ENCODE data around the gene LRRC49. TPM values are rescaled to one million over a fixed set of nuclear protein-coding genes. Genes with fewer than 3 reads are reported as not detected.

Gene LRRC49
- total and polyA plus RNA-seq, 2 of the 13 experiments (the other 11 are each of a cell fraction or from before 2014, with no cell fraction given) = 0.57 to 1.00 TPM

- TF ChIP-seq ZNF770 (CRISPR knock-in tag; IDR thresholded peaks at IDR 0.05) (peak; percentile 43; the same call in 1 of the 2 replicates), ZNF574 (CRISPR knock-in tag; IDR thresholded peaks at IDR 0.05) (peak; percentile 85), SIN3B (IDR thresholded peaks at IDR 0.05; ENCODE audit: low read length) (peak; percentile 92), KAT7 (CRISPR knock-in tag; IDR thresholded peaks at IDR 0.05; ENCODE audit: borderline replicate concordance) (0 out of 2 replicates have a peak, but pooled peaks have one; percentile 40), ZNF333 (CRISPR knock-in tag; IDR thresholded peaks at IDR 0.05; ENCODE audit: borderline replicate concordance) (0 out of 2 replicates have a peak, but pooled peaks have one; percentile 36), NR2F6 (IDR thresholded peaks at IDR 0.05) (peak; percentile 84), NR2F6 (CRISPR knock-in tag; IDR thresholded peaks at IDR 0.05) (peak; percentile 58; the same call in 1 of the 2 replicates), EP300 (IDR thresholded peaks at IDR 0.05; ENCODE audit: low read depth in 2 of 2, low read length in 2 of 2) (no peak), EP300 (CRISPR knock-in tag; IDR thresholded peaks at IDR 0.05; ENCODE audit: borderline replicate concordance) (0 out of 2 replicates have a peak, but pooled peaks have one; percentile 7), ESRRA (CRISPR knock-in tag; IDR thresholded peaks at IDR 0.05; ENCODE audit: low read depth) (0 out of 2 replicates have a peak, but pooled peaks have one; percentile 41), ZBTB46 (CRISPR knock-in tag; IDR thresholded peaks at IDR 0.05; ENCODE audit: borderline replicate concordance) (no peak), ZNF619 (CRISPR knock-in tag; IDR thresholded peaks at IDR 0.05) (0 out of 2 replicates have a peak, but pooled peaks have one; percentile 45), MYNN (CRISPR knock-in tag; IDR thresholded peaks at IDR 0.05; ENCODE audit: low read depth) (no peak), TAF15 (IDR thresholded peaks at IDR 0.05; ENCODE audit: low read depth, low read length, poor library complexity, severe bottlenecking) (no peak), CCAR2 (optimal IDR thresholded peaks at IDR 0.05; ENCODE audit: low read depth, low read length) (no peak), ATRX (CRISPR knock-in tag; IDR thresholded peaks at IDR 0.05; ENCODE audit: borderline replicate concordance) (no peak), RFX3 (CRISPR knock-in tag; IDR thresholded peaks at IDR 0.05) (peak; percentile 93), TARDBP (CRISPR knock-in tag; IDR thresholded peaks at IDR 0.05) (peak; percentile 57; the same call in 1 of the 2 replicates), ZNF556 (CRISPR knock-in tag; IDR thresholded peaks at IDR 0.05; ENCODE audit: borderline replicate concordance) (no peak; the same call in 1 of the 2 replicates), SMARCC2 (IDR thresholded peaks at IDR 0.05) (no peak), POLR2AphosphoS5 (IDR thresholded peaks at IDR 0.05; ENCODE audit: low read depth, low read length) (peak; percentile 63), HNRNPL (IDR thresholded peaks at IDR 0.05; ENCODE audit: low read depth, low read length) (0 out of 2 replicates have a peak, but pooled peaks have one; percentile 39)
These were observed at the start of gene LRRC49, which contains the start of gene THAP10 (continued) for GRCh38 chr15:70892002-70892911.

All from HepG2 (cell line).